GM13977 (cell line): ENCODE data around the gene MAN1C1.
A peak's percentile ranks its signal among the peaks of the same experiment; 100 is the strongest.

Experiments
- DNase-seq: peaks from one replicate; pipeline ENCODE4 v3.0.0; 2012; ENCODE audit warnings: low spot score
- CTCF ChIP-seq: IDR thresholded peaks from 2 replicates; pipeline ENCODE4 v1.5.1; 2012; ENCODE audit warnings: mild to moderate bottlenecking, control low read depth; ENCODE audit not compliant: insufficient read depth; ENCODE audit errors: extremely low read depth, missing control alignments
- in situ Hi-C: fragments of 300-500 bp; cut with MboI; formaldehyde crosslinking; loops from one replicate; pipeline ENCODE4 v1.12.0; 2022; ENCODE audit warnings: low sequenced_read_pairs, low pct_unique_long_range_greater_than_20kb, mixed read lengths, inconsistent platforms; ENCODE audit not compliant: unreplicated experiment

MAN1C1 gene

GRCh38 chr1:25819491-25820246, 203.1 kb downstream of the MAN1C1 start, which contains the start of gene MTFR1L:
MTFR1L (plus strand) TSS chr1:25819954; CDS start chr1:25823105, 3,151 bp downstream.
- in situ Hi-C loops = no loop called here
- DNase-seq = peak; percentile 98
- TF ChIP-seq CTCF = no peak

GRCh38 chr1:25820247-25821111, 203.9 kb downstream of the MAN1C1 start:
- in situ Hi-C loops = no loop called here
- no peak for TF ChIP-seq CTCF

GRCh38 chr1:25821112-25821476, 204.5 kb downstream of the MAN1C1 start:
- TF ChIP-seq CTCF = no peak
- in situ Hi-C loops = no loop called here
- DNase-seq = no peak

More at GRCh38 chr1:25820247-25821111, 203.9 kb downstream of the MAN1C1 start:
- peak; percentile 88 for DNase-seq

GRCh38 chr1:25821630-25822091, 205.1 kb downstream of the MAN1C1 start:
- TF ChIP-seq CTCF = no peak
- no peak for DNase-seq
- in situ Hi-C loops = no loop called here

GRCh38 chr1:25825605-25826004, 209.0 kb downstream of the MAN1C1 start:
- DNase-seq = no peak
- in situ Hi-C loops = no loop called here
- no peak for TF ChIP-seq CTCF

GRCh38 chr1:25826571-25826970, 210.0 kb downstream of the MAN1C1 start:
- TF ChIP-seq CTCF = no peak
- no peak for DNase-seq
- in situ Hi-C loops = no loop called here
